Brain microvascular endothelial cell (primary cell): ENCODE results near the gene ADCK1.

Experiments used
- DNase-seq: peaks from one replicate; pipeline ENCODE4 v3.0.0-alpha.2; 2020
- H3K27ac ChIP-seq: fragments of 250-450 bp; sonication (Bioruptor Pico); 2 replicates; pipeline ENCODE4 v1.5.1; 2020; ENCODE audit warnings: mild to moderate bottlenecking, moderate library complexity
- H3K27me3 ChIP-seq: fragments of 250-450 bp; sonication (Bioruptor Pico); replicated peaks from 2 replicates; pipeline ENCODE4 v1.5.1; 2020; ENCODE audit warnings: mild to moderate bottlenecking
- H3K36me3 ChIP-seq: fragments of 250-450 bp; sonication (Bioruptor Pico); replicated peaks from 2 replicates; pipeline ENCODE4 v1.5.1; 2020; ENCODE audit warnings: mild to moderate bottlenecking
- H3K4me3 ChIP-seq: 2 replicates; pipeline ENCODE4 v1.5.1; 2011; ENCODE audit warnings: low read depth, mild to moderate bottlenecking, control low read depth, low read length, moderate library complexity
- in situ Hi-C: cut with HindIII; loops from 2 replicates; pipeline ENCODE4 v1.10.0; 2017; ENCODE audit warnings: low sequenced_read_pairs, low pct_ligation_motif_present
- TF ChIP-seq, protein P1 (sequence below): IDR thresholded peaks from 2 replicates; pipeline ENCODE4 v1.5.1; 2011; ENCODE audit warnings: low read depth, mild to moderate bottlenecking, moderate library complexity, low read length, control low read depth, inconsistent platforms; ENCODE audit errors: missing control alignments

Gene ADCK1

DNA sequence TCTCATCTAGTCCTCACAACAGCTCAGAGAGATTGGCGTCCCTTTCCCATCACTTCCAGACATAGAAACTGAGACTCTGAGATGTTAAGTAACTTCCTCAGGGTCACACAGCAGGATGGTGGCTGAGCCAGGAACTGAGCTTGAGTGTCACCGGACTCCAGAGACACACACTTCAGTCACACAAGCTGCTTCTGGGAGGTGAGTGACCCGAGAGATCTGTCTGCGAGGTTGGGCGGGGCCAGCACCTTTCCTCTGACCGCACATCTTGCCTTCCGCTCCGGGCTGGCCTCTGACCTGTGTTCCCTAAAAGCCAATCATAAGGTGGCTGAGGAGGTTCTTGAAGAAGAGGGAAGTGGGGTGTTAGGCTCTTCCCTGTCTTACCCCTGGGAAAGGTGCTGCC is 72.2 kb downstream of the ADCK1 start:
- TF ChIP-seq, protein P1, sequence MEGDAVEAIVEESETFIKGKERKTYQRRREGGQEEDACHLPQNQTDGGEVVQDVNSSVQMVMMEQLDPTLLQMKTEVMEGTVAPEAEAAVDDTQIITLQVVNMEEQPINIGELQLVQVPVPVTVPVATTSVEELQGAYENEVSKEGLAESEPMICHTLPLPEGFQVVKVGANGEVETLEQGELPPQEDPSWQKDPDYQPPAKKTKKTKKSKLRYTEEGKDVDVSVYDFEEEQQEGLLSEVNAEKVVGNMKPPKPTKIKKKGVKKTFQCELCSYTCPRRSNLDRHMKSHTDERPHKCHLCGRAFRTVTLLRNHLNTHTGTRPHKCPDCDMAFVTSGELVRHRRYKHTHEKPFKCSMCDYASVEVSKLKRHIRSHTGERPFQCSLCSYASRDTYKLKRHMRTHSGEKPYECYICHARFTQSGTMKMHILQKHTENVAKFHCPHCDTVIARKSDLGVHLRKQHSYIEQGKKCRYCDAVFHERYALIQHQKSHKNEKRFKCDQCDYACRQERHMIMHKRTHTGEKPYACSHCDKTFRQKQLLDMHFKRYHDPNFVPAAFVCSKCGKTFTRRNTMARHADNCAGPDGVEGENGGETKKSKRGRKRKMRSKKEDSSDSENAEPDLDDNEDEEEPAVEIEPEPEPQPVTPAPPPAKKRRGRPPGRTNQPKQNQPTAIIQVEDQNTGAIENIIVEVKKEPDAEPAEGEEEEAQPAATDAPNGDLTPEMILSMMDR = no peak
- no peaks in the 10 kb centered on the region for H3K27me3 ChIP-seq

DNA sequence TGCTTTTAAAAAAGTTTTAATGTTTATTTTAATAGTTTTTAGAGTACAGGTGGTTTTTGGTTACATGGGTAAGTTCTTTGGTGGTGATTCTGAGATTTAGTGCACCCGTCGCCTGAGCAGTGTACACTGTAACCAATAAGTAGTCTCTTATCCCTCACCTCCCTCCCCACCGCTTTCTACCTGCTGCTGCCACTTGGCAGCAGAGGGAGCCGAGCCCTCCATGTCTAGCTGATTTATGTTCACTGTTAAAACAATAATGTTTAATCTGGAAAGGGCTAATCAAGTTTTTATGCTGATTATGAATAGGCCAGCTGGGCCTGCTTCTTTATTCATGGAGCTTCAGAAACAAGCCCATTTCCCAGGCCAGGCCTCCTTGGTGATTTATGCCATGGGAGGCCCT is 73.1 kb downstream of the ADCK1 start:
- no peaks in the 10 kb centered on the region for H3K27me3 ChIP-seq
- H3K36me3 ChIP-seq = no peaks in the 10 kb centered on the region
- H3K4me3 ChIP-seq = no peak overlapping the region
- DNase-seq = no peak
- in situ Hi-C loops = no loop called here
- TF ChIP-seq, protein P1 = no peak
- no peak overlapping the region for H3K27ac ChIP-seq

More for the DNA sequence above, 72.2 kb downstream of the ADCK1 start:
- H3K27ac ChIP-seq = no peak overlapping the region
- in situ Hi-C loops = no loop called here
- DNase-seq = no peak
- no peak overlapping the region for H3K4me3 ChIP-seq
- H3K36me3 ChIP-seq = no peaks in the 10 kb centered on the region

DNA sequence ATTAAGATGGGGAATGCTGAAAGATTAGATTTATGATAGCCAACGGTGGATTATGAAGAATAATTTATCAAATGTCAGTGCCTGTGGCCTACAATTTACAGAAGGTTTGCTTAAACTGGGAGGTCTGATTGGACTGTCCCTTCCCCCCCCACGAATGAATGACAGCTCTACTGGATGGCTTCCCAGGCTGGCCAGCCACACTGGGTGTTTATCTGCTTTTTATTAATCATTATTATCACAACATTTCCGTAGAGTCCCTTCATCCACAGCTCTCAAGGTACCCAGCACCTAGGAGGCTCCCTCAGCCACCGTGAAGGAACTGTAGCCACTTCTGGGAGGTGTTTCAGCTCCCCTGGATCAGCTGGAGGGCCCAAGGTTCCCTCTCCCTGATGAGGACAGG is 78.9 kb downstream of the ADCK1 start:
- no peak overlapping the region for H3K4me3 ChIP-seq
- TF ChIP-seq, protein P1 = no peak
- no peaks in the 10 kb centered on the region for H3K27me3 ChIP-seq
- in situ Hi-C loops = no loop called here
- H3K27ac ChIP-seq = no peak overlapping the region
- DNase-seq = no peak
- no peaks in the 10 kb centered on the region for H3K36me3 ChIP-seq

DNA sequence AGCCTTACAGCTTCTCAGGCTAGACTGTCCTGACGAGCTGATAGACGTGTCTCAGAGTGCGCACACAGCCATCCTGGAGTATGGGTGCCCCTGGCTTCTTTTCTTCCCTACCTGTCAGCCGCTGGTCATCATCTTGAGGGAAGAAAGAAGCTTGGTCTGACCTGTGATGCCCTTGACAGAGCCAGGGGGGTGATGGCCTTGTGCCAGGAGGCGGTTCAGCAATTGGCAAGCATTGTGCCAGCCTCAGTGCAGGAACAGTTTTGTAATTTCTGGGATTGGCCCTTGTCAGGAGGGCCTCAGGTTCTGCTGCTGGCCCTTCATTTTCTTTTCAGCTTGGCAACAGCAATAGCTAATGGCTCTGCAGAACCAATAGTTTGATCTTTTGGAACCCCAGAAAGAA is 80.1 kb downstream of the ADCK1 start:
- H3K27ac ChIP-seq = no peak overlapping the region
- no peak overlapping the region for H3K4me3 ChIP-seq
- no peak for DNase-seq
- in situ Hi-C loops = no loop called here
- TF ChIP-seq, protein P1 = no peak
- H3K36me3 ChIP-seq = no peaks in the 10 kb centered on the region
- H3K27me3 ChIP-seq = no peaks in the 10 kb centered on the region

DNA sequence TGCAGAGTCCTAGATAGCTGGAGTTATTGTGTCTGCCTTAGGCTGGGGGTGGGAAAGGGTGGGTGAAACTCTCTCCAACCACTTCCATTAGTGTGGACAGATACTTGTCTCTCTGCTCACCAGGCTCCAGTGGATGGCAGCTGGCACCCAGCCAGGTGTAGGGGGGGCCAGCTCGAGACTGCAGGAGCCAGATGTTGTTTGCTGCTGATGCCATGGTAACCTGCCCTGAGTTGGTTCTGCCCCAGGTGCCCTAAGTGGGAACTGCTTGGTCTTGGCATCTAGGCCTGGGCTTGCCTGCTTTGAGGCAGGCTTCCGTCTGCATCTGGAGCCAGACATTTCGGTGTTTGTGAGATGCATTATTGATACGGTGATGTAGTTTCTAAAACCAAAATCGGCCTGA is 82.2 kb downstream of the ADCK1 start:
- TF ChIP-seq, protein P1 = no peak
- in situ Hi-C loops = no loop called here
- no peaks in the 10 kb centered on the region for H3K27me3 ChIP-seq

DNA sequence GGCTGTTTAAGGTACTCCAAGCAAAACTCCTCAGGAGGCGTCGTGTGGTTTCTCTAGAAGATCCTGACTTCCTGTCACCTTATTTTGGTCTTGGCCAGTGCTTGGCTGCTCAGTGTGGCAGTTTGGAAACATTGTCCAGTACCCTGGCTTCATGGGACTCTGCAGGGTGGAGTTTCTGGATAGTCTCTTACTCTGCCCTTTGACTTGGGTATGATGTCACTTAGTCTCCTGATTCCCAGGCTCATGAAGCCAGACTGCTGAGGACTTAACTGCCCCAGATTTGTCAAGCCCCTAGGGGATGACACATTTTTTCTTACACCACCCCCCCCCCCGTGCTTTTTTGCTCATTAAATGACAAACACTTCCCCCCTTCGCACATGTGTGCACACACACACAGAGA is 82.7 kb downstream of the ADCK1 start:
- Histone ChIP-seq H3K27me3 (no peaks in the 10 kb centered on the region), H3K4me3 (no peak overlapping the region), H3K27ac (no peak overlapping the region), H3K36me3 (no peaks in the 10 kb centered on the region)
- in situ Hi-C loops = no loop called here
- no peak for DNase-seq
- TF ChIP-seq, protein P1 = no peak

More for the DNA sequence above, 82.2 kb downstream of the ADCK1 start:
- Histone ChIP-seq H3K4me3 (no peak overlapping the region), H3K36me3 (no peaks in the 10 kb centered on the region), H3K27ac (no peak overlapping the region)
- no peak for DNase-seq
